Brain pericyte (primary cell): Measurements from ENCODE around the gene GHDC.
"Not testable (repeated sequence)": the region's sequence is repeated elsewhere in the genome, so short reads cannot be mapped to it uniquely, and the experiment has no call there.

Source experiments
- DNase-seq: peaks from one replicate; pipeline ENCODE4 v3.0.0-alpha.2; 2012; ENCODE audit warnings: low read depth, low spot score

GHDC gene

GRCh38 chr17:42153919-42154742 lies 40.2 kb downstream of the GHDC start:
- no peak for DNase-seq

DNA sequence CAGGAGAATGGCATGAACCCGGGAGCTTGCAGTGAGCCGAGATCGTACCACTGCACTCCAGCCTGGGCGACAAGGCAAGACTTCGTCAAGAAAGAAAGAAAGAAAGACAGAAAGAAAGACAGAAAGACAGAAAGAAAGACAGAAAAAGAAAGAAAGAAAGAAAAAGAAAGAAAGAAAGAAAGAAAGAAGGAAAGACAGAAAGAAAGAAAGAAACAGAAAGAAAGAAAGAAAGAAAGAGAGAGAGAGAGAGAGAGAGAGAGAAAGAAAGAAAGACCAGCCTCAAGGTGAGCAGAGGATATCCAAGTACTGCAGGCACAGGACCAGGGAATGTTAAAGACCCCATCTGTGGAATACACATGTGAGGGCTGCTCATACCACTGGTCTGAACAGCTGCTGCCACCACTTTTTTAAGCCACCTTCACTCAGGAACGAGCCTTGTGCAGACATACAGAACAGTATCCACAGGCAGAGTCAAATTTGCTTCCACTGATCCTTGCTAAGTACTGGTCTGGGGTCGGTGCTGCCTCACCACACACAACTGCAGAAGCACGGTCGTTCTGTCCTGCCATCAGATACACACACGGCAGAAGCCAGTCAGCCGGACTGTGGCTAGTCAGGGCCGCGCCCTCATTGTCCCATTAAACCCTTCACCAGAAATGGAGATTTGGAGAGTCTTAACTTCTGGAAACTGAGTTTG lies 47.2 kb downstream of the GHDC start:
- no peak for DNase-seq

- DNase-seq = not testable (repeated sequence)
Observed at GRCh38 chr17:42143138-42143537, 51.2 kb downstream of the GHDC start.

DNA sequence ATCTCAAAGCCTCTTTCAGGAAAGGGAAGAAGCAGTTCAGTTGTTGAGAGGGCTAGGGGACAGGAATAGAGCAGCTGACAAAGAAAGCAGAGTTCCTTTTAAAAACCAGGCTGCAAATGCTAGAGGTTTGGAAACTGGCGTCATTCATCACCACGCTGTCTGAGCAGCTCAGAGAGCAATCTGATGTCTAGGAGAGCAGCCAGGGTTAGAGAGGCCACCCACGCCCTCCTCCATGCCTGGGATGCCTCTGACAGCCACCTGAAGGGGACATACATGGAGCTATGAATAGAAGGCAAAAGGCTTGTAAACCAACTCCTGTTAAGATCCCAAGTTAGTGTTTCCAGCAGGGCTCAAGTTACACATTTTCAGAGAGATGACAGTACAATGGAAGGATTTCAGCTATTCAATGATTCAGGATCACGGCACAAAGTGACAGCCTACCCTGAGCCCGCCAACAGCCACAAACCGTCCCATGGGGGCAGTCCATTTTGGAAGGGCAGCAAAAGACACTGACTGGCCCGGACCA lies 51.9 kb downstream of the GHDC start:
- no peak for DNase-seq

DNA sequence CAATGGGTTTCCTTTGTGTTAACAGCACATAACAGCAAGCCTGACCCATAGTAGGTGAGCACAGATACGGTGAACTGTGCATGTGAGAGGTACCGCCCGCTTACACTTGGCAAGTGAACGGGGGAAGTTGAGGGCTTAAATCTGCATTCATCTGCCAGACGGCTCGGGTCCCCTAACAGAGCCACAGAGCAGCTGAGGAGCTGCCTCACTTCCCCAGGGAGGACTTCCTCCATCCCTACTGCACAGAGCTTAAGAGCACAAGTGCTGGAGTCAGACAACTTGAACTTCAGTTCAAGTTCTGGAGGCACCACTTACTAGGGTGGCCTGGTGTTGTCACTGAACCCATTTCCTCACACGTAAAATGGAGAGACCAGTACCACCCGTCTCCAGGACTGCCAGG lies 52.9 kb downstream of the GHDC start:
- DNase-seq = no peak

DNA sequence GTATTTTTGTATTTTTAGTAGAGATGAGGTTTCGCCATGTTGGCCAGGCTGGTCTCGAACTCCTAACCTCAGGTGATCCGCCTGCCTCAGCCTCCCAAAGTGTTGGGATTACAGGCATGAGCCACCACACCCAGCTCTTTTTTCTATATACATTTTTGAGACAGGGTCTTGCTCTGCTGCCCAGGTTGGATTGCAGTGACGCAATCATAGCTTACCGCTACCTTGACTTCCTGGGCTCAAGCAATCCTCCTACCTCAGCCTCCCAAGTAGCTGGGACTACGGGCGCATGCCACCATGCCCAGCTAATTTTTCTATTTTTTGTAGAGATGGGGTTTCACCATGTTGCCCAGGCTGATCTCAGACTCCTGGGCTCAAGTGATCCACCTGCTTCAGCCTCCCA lies 53.6 kb downstream of the GHDC start:
- DNase-seq = not testable (repeated sequence)
